GM12873 (cell line): Measurements from ENCODE around the gene GTSE1.

ENCODE experiments used
- TF ChIP-seq, protein P1 (sequence below): IDR thresholded peaks from 2 replicates; pipeline ENCODE4 v1.5.1; 2012; ENCODE audit warnings: low read depth, mild to moderate bottlenecking, moderate library complexity, low read length, control low read depth; ENCODE audit not compliant: insufficient read depth; ENCODE audit errors: missing control alignments

Gene GTSE1

GRCh38 chr22:46378426-46379065 lies 81.9 kb downstream of the GTSE1 start:
- TF ChIP-seq, protein P1, sequence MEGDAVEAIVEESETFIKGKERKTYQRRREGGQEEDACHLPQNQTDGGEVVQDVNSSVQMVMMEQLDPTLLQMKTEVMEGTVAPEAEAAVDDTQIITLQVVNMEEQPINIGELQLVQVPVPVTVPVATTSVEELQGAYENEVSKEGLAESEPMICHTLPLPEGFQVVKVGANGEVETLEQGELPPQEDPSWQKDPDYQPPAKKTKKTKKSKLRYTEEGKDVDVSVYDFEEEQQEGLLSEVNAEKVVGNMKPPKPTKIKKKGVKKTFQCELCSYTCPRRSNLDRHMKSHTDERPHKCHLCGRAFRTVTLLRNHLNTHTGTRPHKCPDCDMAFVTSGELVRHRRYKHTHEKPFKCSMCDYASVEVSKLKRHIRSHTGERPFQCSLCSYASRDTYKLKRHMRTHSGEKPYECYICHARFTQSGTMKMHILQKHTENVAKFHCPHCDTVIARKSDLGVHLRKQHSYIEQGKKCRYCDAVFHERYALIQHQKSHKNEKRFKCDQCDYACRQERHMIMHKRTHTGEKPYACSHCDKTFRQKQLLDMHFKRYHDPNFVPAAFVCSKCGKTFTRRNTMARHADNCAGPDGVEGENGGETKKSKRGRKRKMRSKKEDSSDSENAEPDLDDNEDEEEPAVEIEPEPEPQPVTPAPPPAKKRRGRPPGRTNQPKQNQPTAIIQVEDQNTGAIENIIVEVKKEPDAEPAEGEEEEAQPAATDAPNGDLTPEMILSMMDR, result no peak

- TF ChIP-seq, protein P1, result no peak
Measured at GRCh38 chr22:46379066-46379930, 82.6 kb downstream of the GTSE1 start.

DNA sequence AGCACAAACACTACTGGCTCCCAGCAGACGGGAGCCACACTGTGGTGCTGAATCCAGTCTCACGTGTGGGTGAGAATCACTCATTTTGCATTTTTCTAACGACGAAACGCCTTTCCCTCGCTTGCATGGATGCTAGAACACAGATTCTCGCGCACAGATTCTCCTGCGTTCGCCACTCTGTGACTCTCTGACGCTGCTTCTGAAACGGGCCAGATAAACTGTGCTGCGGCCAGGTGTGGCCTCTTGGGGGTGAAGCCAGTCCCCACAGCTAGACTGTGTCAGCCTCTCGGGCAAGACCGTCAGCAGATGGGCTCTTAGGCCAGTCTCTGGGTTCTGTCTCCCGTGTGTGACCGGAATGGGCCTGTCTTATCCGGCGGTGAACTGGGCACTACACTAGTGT lies 83.4 kb downstream of the GTSE1 start:
- TF ChIP-seq, protein P1, result no peak
